Stimulated activated CD4-positive, alpha-beta T cell treated with anti-CD3 and anti-CD28 coated beads, Interleukin-1b, Interleukin-23, amount 100 ng/mL, for 24 hours (primary cell): ENCODE data around the gene SLC28A1.

Source experiments
- DNase-seq, 4 experiments: peaks; one replicate each; pipeline ENCODE4 v3.0.0-alpha.2; 2020; ENCODE audit warnings: low read depth in 4 of 4, low spot score in 1 of 4

Gene SLC28A1

GRCh38 chr15:84885801-84886200 is 1.3 kb downstream of the SLC28A1 start:
- DNase-seq = no peak

- DNase-seq = no peak
These were observed 1.9 kb downstream of the SLC28A1 start for GRCh38 chr15:84886211-84886983.

GRCh38 chr15:84886984-84887299 is 2.5 kb downstream of the SLC28A1 start:
- no peak for DNase-seq

- no peak for DNase-seq
These were observed 3.5 kb downstream of the SLC28A1 start for GRCh38 chr15:84887938-84888337.

GRCh38 chr15:84888639-84889038 is 4.2 kb downstream of the SLC28A1 start:
- DNase-seq = no peak

GRCh38 chr15:84889313-84889990 is 5.0 kb downstream of the SLC28A1 start:
- no peak for DNase-seq

GRCh38 chr15:84889991-84890669 is 5.7 kb downstream of the SLC28A1 start:
- no peak for DNase-seq

- no peak for DNase-seq
These were observed 6.3 kb downstream of the SLC28A1 start for GRCh38 chr15:84890670-84891162.

GRCh38 chr15:84891339-84891738 is 6.9 kb downstream of the SLC28A1 start:
- no peak for DNase-seq

GRCh38 chr15:84892786-84893307 is 8.4 kb downstream of the SLC28A1 start:
- DNase-seq = no peak

GRCh38 chr15:84893607-84894006 is 9.1 kb downstream of the SLC28A1 start:
- DNase-seq = no peak

- no peak for DNase-seq
These were observed 10.4 kb downstream of the SLC28A1 start for GRCh38 chr15:84894736-84895425.

- DNase-seq = no peak
These were observed 14.3 kb downstream of the SLC28A1 start for GRCh38 chr15:84898761-84899160.

- DNase-seq = no peak
These were observed 15.3 kb downstream of the SLC28A1 start for GRCh38 chr15:84899750-84900149.

GRCh38 chr15:84901540-84901939 is 17.1 kb downstream of the SLC28A1 start:
- DNase-seq = no peak

GRCh38 chr15:84903751-84904150 is 19.3 kb downstream of the SLC28A1 start:
- no peak for DNase-seq

GRCh38 chr15:84904419-84904818 is 20.0 kb downstream of the SLC28A1 start:
- no peak for DNase-seq

GRCh38 chr15:84905016-84905916 is 20.8 kb downstream of the SLC28A1 start:
- DNase-seq = no peak

GRCh38 chr15:84907731-84908130 is 23.3 kb downstream of the SLC28A1 start:
- no peak for DNase-seq

- no peak for DNase-seq
These were observed 24.1 kb downstream of the SLC28A1 start for GRCh38 chr15:84908564-84908963.
